Right lobe of liver (tissue), 4 donors: ENCODE measurements around the gene GNAI2.

Experiments
- POLR2A ChIP-seq: fragments of 450-650 bp; IDR thresholded peaks from one replicate; pipeline ENCODE4 v1.6.1; 2017; ENCODE audit warnings: antibody characterized with exemption, mild to moderate bottlenecking
- TF ChIP-seq, protein P1 (sequence below), 4 donors: fragments of 200-600 bp in 3 of 4; fragments of 450-650 bp in 1 of 4; IDR thresholded peaks; one replicate each; pipeline versions ENCODE4 v1.5.1 to v1.8.0; 2016 to 2022; ENCODE audit warnings: antibody characterized with exemption in 4 of 4, mild to moderate bottlenecking in 2 of 4
- donor health status: DM: no; HTN: no; CAD: no.
- donor health status: DM: no; HTN: no; CAD: no.
- donor health status: DM: no; HTN: yes; CAD: no.

GRCh38 chr3:50297896-50298725 is 62.1 kb downstream of the GNAI2 start:
- TF ChIP-seq, protein P1, sequence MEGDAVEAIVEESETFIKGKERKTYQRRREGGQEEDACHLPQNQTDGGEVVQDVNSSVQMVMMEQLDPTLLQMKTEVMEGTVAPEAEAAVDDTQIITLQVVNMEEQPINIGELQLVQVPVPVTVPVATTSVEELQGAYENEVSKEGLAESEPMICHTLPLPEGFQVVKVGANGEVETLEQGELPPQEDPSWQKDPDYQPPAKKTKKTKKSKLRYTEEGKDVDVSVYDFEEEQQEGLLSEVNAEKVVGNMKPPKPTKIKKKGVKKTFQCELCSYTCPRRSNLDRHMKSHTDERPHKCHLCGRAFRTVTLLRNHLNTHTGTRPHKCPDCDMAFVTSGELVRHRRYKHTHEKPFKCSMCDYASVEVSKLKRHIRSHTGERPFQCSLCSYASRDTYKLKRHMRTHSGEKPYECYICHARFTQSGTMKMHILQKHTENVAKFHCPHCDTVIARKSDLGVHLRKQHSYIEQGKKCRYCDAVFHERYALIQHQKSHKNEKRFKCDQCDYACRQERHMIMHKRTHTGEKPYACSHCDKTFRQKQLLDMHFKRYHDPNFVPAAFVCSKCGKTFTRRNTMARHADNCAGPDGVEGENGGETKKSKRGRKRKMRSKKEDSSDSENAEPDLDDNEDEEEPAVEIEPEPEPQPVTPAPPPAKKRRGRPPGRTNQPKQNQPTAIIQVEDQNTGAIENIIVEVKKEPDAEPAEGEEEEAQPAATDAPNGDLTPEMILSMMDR (IDR thresholded peaks at IDR 0.05): no peak
- no peak for TF ChIP-seq POLR2A
